Measurements from ENCODE around the gene MIXL1.

DNA sequence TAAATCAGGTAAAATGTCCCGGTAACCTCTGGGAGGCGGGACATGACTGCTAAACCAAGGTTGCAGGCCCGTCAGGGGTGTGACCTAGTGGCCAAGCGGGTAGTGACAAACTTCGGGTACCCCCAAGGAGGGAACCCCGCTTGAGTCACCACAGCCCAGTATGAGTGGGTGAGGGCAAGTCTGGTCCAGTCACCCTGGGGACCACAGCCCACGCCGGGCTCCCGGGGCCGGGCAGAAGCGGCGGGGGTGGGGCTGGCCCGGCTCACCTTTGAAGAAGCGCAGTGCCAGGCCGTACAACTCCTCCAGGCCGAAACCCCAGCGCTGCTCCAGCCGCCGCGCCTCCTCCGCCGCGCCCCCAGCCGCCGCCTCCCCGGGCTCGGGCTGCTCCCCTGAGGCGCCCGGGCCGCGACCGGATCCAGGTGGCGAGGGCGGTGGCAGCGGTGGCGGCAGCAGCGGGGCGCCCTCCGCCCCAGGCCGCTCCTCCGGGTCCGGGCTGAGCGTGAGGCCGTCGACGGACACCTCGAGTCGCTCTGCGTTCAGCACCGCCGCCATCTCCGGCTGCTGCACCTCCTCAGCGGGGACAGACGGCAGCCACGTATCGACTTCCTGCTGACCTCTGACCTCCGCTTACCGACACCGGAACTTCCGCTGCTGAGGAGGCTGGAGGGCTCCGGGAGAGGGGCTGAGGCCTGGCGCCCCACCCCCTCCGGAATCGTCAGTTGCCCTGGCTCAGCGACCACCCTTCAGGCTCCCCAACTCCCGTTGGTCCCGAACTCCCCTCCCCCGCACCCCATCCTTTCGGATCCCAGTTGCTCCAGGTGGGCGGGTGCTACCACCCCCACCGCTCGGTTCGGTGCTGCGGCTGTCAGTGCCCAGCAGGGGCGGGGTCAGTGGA lies 37.1 kb upstream of the MIXL1 start, which contains the start of gene ACBD3:
- TF ChIP-seq CTCF (IDR thresholded peaks at IDR 0.05) (peak in 2 of 6 experiments; percentile 13 to 30), POLR2A (IDR thresholded peaks at IDR 0.05) (peak; percentile 86 to 90)
